DOHH2 (cell line): Measurements from ENCODE around the gene C1orf116.

Experiments used
- CTCF ChIP-seq: fragments of 200-600 bp; sonication (generic); IDR thresholded peaks from one replicate; pipeline ENCODE4 v1.5.1; 2014; ENCODE audit warnings: antibody characterized with exemption, mild to moderate bottlenecking, low read depth, low read length; ENCODE audit not compliant: poor library complexity, severe bottlenecking
- EZH2phosphoT487 ChIP-seq: fragments of 200-600 bp; sonication (generic); IDR thresholded peaks from 2 replicates; pipeline ENCODE4 v1.6.1; 2017; ENCODE audit warnings: borderline replicate concordance, mild to moderate bottlenecking, antibody characterized with exemption, low read length, moderate library complexity, mixed read lengths

- no peak for TF ChIP-seq CTCF
- no peak for TF ChIP-seq EZH2phosphoT487
These were observed 1.5 kb downstream of the C1orf116 start for GRCh38 chr1:207031016-207031415.
